SK-N-SH treated with all-trans-retinoic acid at 6 μM for 48 hours (cell line): ENCODE data around the gene NMRK1.

Experiments used
- ATAC-seq: fragments of 200-7000 bp; cut with Tn5 transposase; 3 replicates; pipeline ENCODE4 v1.9.1; 2020; ENCODE audit warnings: mild to moderate bottlenecking, moderate library complexity
- ARNTL ChIP-seq: fragments of 450-650 bp; formaldehyde crosslinking; IDR thresholded peaks from 2 replicates; pipeline ENCODE4 v1.5.0; 2020; ENCODE audit warnings: low read depth, mild to moderate bottlenecking, moderate library complexity, borderline replicate concordance
- CREB5 ChIP-seq: fragments of 250-450 bp; sonication (Bioruptor Pico); IDR thresholded peaks from 2 replicates; pipeline ENCODE4 v1.5.1; 2020; ENCODE audit warnings: low read depth, mild to moderate bottlenecking, moderate library complexity
- GLIS3 ChIP-seq: fragments of 250-450 bp; sonication (Bioruptor Pico); IDR thresholded peaks from 2 replicates; pipeline ENCODE4 v1.5.0; 2020; ENCODE audit warnings: mild to moderate bottlenecking, moderate library complexity
- ISL1 ChIP-seq: fragments of 250-450 bp; sonication (Bioruptor Pico); IDR thresholded peaks from 2 replicates; pipeline ENCODE4 v2.1.2; 2022; ENCODE audit warnings: mild to moderate bottlenecking, moderate library complexity
- PATZ1 ChIP-seq: fragments of 250-450 bp; sonication (Bioruptor Pico); IDR thresholded peaks from 2 replicates; pipeline ENCODE4 v1.8.0; 2020; ENCODE audit warnings: mild to moderate bottlenecking, moderate library complexity, borderline replicate concordance
- POU6F1 ChIP-seq: fragments of 250-450 bp; sonication (Bioruptor Pico); IDR thresholded peaks from 2 replicates; pipeline ENCODE4 v1.8.0; 2021; ENCODE audit warnings: low read depth, mild to moderate bottlenecking, moderate library complexity, borderline replicate concordance
- RARB ChIP-seq: fragments of 250-450 bp; sonication (Bioruptor Pico); IDR thresholded peaks from 2 replicates; pipeline ENCODE4 v1.8.0; 2021; ENCODE audit warnings: mild to moderate bottlenecking, moderate library complexity
- TSHZ2 ChIP-seq: fragments of 250-450 bp; sonication (Bioruptor Pico); IDR thresholded peaks from 2 replicates; pipeline ENCODE4 v1.5.0; 2020; ENCODE audit warnings: mild to moderate bottlenecking, moderate library complexity
- ZFP3 ChIP-seq: fragments of 250-450 bp; sonication (Bioruptor Pico); IDR thresholded peaks from 2 replicates; pipeline ENCODE4 v1.5.0; 2020; ENCODE audit warnings: mild to moderate bottlenecking, moderate library complexity
- ZFP30 ChIP-seq: fragments of 450-650 bp; formaldehyde crosslinking; IDR thresholded peaks from 2 replicates; pipeline ENCODE4 v1.5.0; 2022; ENCODE audit warnings: mild to moderate bottlenecking, moderate library complexity
- ZNF565 ChIP-seq: fragments of 450-650 bp; formaldehyde crosslinking; conservative IDR thresholded peaks from 2 replicates; pipeline ENCODE4 v1.5.0; 2020; ENCODE audit warnings: low read depth, mild to moderate bottlenecking, moderate library complexity
- ZNF70 ChIP-seq: fragments of 450-650 bp; formaldehyde crosslinking; IDR thresholded peaks from 2 replicates; pipeline ENCODE4 v1.5.0; 2020; ENCODE audit warnings: mild to moderate bottlenecking, moderate library complexity
- ZNF8 ChIP-seq: fragments of 450-650 bp; formaldehyde crosslinking; IDR thresholded peaks from 2 replicates; pipeline ENCODE4 v1.5.0; 2020; ENCODE audit warnings: mild to moderate bottlenecking, moderate library complexity

NMRK1 gene

GRCh38 chr9:75104607-75105006 lies 16.7 kb upstream of the NMRK1 start:
- no peak for TF ChIP-seq ZFP3 (CRISPR knock-in tag)
- TF ChIP-seq RARB (CRISPR knock-in tag): no peak
- TF ChIP-seq CREB5: no peak
- no peak for TF ChIP-seq ZNF70 (CRISPR knock-in tag)
- no peak for TF ChIP-seq ZNF565 (CRISPR knock-in tag)
- TF ChIP-seq TSHZ2 (CRISPR knock-in tag): no peak
- ATAC-seq: no peak

GRCh38 chr9:75102177-75102790 lies 14.3 kb upstream of the NMRK1 start:
- ATAC-seq: no peak

More at GRCh38 chr9:75102177-75102790, 14.3 kb upstream of the NMRK1 start:
- TF ChIP-seq PATZ1 (CRISPR knock-in tag): no peak
- no peak for TF ChIP-seq POU6F1
- TF ChIP-seq ZFP30: no peak
- no peak for TF ChIP-seq ZNF8 (CRISPR knock-in tag)
- TF ChIP-seq TSHZ2 (CRISPR knock-in tag): no peak
- TF ChIP-seq ZNF70 (CRISPR knock-in tag): no peak
- no peak for TF ChIP-seq ISL1 (CRISPR knock-in tag)
- TF ChIP-seq GLIS3 (CRISPR knock-in tag): no peak
- no peak for TF ChIP-seq ZNF565 (CRISPR knock-in tag)
- TF ChIP-seq ARNTL (CRISPR knock-in tag): no peak
